GM21515 (cell line): ENCODE results near the gene MPND.
"Not testable (repeated sequence)": the region's sequence is repeated elsewhere in the genome, so short reads cannot be mapped to it uniquely, and the experiment has no call there.

Experiments
- ATAC-seq: cut with Tn5 transposase; IDR thresholded peaks from one replicate; pipeline ENCODE4 v1.9.1; 2021; ENCODE audit not compliant: unreplicated experiment

The MPND gene

GRCh38 chr19:4346020-4346383, 2.6 kb downstream of the MPND start:
- no peak for ATAC-seq

- ATAC-seq: no peak
Measured at GRCh38 chr19:4347521-4347920, 4.2 kb downstream of the MPND start.

GRCh38 chr19:4349225-4349624, 5.9 kb downstream of the MPND start:
- not testable (repeated sequence) for ATAC-seq

- ATAC-seq: no peak
Measured at GRCh38 chr19:4350111-4350510, 6.7 kb downstream of the MPND start.

- no peak for ATAC-seq
Measured at GRCh38 chr19:4350726-4351125, 7.4 kb downstream of the MPND start.

GRCh38 chr19:4352701-4353121, 9.3 kb downstream of the MPND start:
- no peak for ATAC-seq

- ATAC-seq: no peak
Measured at GRCh38 chr19:4354282-4354681, 10.9 kb downstream of the MPND start.

GRCh38 chr19:4354897-4355296, 11.5 kb downstream of the MPND start:
- ATAC-seq: no peak

- no peak for ATAC-seq
Measured at GRCh38 chr19:4357095-4357797, 13.9 kb downstream of the MPND start.

- ATAC-seq: no peak
Measured at GRCh38 chr19:4357921-4358326, 14.6 kb downstream of the MPND start.

GRCh38 chr19:4358709-4359626, 15.6 kb downstream of the MPND start:
- ATAC-seq: no peak

GRCh38 chr19:4359627-4360000, 16.3 kb downstream of the MPND start:
- no peak for ATAC-seq

- no peak for ATAC-seq
Measured at GRCh38 chr19:4360081-4360569, 16.8 kb downstream of the MPND start.

- ATAC-seq: no peak
Measured at GRCh38 chr19:4360641-4361151, 17.3 kb downstream of the MPND start.

GRCh38 chr19:4361152-4362046, 18.0 kb downstream of the MPND start:
- ATAC-seq: no peak

GRCh38 chr19:4362101-4362828, 18.9 kb downstream of the MPND start:
- ATAC-seq: no peak

GRCh38 chr19:4362831-4363545, 19.6 kb downstream of the MPND start:
- no peak for ATAC-seq

- ATAC-seq: no peak
Measured at GRCh38 chr19:4363571-4364304, 20.4 kb downstream of the MPND start.

GRCh38 chr19:4365341-4365740, 22.0 kb downstream of the MPND start:
- ATAC-seq: no peak
